AG04450 (cell line): ENCODE measurements around the gene CD82. TPM values are rescaled to one million over a fixed set of nuclear protein-coding genes. Genes with fewer than 3 reads are reported as not detected.
"Not testable (repeated sequence)": the region's sequence is repeated elsewhere in the genome, so short reads cannot be mapped to it uniquely, and the experiment has no call there.

Experiments
- CTCF ChIA-PET: fragments of 300-600, 350-600 bp; formaldehyde crosslinking; extraction: SDS; loops from one replicate; lab custom pipeline; 2022; ENCODE audit warnings: antibody characterized with exemption, inconsistent platforms; lab: Charles Lee
- POLR2A ChIA-PET: fragments of 350-600 bp; formaldehyde crosslinking; extraction: SDS; loops from one replicate; lab custom pipeline; 2021; ENCODE audit warnings: antibody characterized with exemption, inconsistent platforms; lab: Yijun Ruan, JAX
- DNase-seq: peaks from one replicate; pipeline ENCODE4 v3.0.0-alpha.2; 2011; ENCODE audit warnings: low read depth, low spot score
- H3K27ac ChIP-seq: one replicate; pipeline ENCODE4 v1.5.1; 2012; ENCODE audit warnings: low read depth, low read length, control low read depth
- H3K27me3 ChIP-seq: one replicate; pipeline ENCODE4 v1.6.0; 2012; ENCODE audit warnings: low read length; ENCODE audit not compliant: control insufficient read depth, insufficient read depth
- H3K4me3 ChIP-seq: 2 replicates; pipeline ENCODE4 v1.5.1; 2011; ENCODE audit warnings: mild to moderate bottlenecking, low read depth, low read length, control low read depth
- H3K9me3 ChIP-seq: 2 replicates; pipeline ENCODE4 v1.5.1; 2012; ENCODE audit warnings: low read length; ENCODE audit not compliant: control insufficient read depth, insufficient read depth
- polyA plus RNA-seq: library from polyadenylated mRNA; depleted of rRNA; stranded (reverse); fragments of >200 nt; gene quantifications from 2 replicates; pipeline ENCODE4 v1.2.3, GENCODE V29; 2011
- TF ChIP-seq, protein P1 (sequence below): IDR thresholded peaks from 2 replicates; pipeline ENCODE4 v1.5.1; 2011; ENCODE audit warnings: low read depth, low read length, control low read depth, inconsistent platforms

The CD82 gene
- polyA plus RNA-seq, 1 experiment = 49.3 TPM

- Histone ChIP-seq H3K9me3 (no peaks in the 10 kb centered on the region; the same call in 1 of the 2 replicates), H3K27me3 (peaks cover 11% of the 10 kb centered on the region), H3K4me3 (no peak overlapping the region), H3K27ac (no peak overlapping the region)
- TF ChIP-seq, protein P1, sequence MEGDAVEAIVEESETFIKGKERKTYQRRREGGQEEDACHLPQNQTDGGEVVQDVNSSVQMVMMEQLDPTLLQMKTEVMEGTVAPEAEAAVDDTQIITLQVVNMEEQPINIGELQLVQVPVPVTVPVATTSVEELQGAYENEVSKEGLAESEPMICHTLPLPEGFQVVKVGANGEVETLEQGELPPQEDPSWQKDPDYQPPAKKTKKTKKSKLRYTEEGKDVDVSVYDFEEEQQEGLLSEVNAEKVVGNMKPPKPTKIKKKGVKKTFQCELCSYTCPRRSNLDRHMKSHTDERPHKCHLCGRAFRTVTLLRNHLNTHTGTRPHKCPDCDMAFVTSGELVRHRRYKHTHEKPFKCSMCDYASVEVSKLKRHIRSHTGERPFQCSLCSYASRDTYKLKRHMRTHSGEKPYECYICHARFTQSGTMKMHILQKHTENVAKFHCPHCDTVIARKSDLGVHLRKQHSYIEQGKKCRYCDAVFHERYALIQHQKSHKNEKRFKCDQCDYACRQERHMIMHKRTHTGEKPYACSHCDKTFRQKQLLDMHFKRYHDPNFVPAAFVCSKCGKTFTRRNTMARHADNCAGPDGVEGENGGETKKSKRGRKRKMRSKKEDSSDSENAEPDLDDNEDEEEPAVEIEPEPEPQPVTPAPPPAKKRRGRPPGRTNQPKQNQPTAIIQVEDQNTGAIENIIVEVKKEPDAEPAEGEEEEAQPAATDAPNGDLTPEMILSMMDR = no peak
- CTCF ChIA-PET = no interaction called here
- no peak for DNase-seq
- POLR2A ChIA-PET = no interaction called here
Measured at GRCh38 chr11:44548032-44548695, 17.3 kb upstream of the CD82 start.

DNA sequence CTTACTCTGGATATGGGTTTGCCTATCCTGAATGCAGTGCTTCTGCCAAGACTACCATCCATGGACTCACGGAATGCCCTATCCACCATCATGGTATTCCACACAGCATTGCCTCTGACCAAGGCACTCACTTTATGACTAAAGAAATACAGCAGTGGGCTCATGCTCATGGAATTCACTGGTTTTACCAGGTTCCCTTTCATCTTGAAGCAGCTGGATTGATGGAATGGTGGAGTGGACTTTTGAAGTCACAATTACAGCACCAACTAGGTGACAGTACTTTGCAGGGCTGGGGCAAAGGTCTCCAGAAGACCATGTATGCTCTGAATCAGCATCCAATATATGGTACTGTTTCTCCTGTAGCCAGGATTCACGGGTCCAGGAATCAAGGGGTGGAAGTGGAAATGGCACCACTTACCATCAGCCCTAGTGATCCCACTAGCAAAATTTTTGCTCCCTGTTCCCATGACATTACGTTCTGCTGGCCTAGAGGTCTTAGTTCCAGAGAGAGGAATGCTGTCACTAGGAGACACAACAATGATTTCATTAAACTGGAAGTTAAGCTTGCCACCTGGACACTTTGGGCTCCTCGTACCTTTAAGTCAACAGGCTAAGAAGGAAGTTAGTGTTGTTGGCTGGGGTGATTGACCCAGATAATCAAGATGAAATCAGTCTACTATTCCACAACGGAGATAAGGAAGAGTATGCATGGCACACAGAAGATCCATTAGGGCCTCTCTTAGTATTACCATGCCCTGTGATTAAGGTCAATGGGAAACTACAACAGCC lies 16.3 kb upstream of the CD82 start:
- H3K4me3 ChIP-seq, DNase-seq, H3K9me3 ChIP-seq, H3K27ac ChIP-seq, POLR2A ChIA-PET: not testable (repeated sequence)
- H3K27me3 ChIP-seq = peaks cover 11% of the 10 kb centered on the region
- CTCF ChIA-PET = interaction anchor here (1.0 kb wide), 1 partner anchor 362 kb away, joined by 3 read pairs; no protein-coding TSS in a partner anchor

GRCh38 chr11:44550123-44550522 lies 15.3 kb upstream of the CD82 start:
- Histone ChIP-seq H3K27me3 (peaks cover 6% of the 10 kb centered on the region), H3K4me3 (no peak overlapping the region), H3K27ac (no peak overlapping the region), H3K9me3 (no peaks in the 10 kb centered on the region; the same call in 1 of the 2 replicates)
- DNase-seq = no peak
- POLR2A ChIA-PET = no interaction called here
- CTCF ChIA-PET = interaction anchor here (0.6 to 1.0 kb wide), 2 partner anchors 68 to 361 kb away, joined by 3 read pairs; no protein-coding TSS in a partner anchor
- TF ChIP-seq, protein P1 = no peak

DNA sequence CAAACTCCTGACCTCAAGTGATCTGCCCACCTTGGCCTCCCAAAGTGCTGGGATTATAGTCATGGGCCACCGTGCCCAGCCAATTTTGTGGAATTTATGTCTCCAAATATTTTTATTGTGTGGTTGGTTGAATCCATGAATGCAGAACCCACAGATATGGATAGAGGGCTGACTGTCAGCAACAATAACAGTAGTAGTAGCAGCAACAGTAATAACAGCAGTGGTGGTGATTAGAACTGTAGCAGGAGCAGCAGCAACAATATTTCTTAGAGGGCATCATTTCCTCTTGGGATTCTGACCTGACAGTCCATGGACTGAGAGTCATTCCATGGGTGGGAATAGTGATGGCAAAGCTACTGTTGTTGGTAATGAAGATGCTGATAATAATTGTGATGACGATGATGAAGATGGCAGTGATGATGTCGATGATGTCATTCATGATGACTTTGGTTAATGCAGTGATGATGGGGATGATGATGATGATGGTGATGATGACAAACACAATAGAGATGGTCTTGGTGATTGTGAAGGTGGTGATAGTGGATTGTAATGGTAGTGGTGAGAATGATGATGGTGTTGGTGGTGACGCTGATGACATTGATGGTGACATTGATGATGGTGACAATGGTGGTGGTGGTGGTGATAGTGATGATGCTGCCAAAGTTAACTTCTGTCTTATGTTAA lies 13.9 kb upstream of the CD82 start:
- CTCF ChIA-PET = interaction anchor here (0.6 to 2.1 kb wide), 4 partner anchors 12 to 911 kb away, joined by 3 to 12 read pairs (median 7); no protein-coding TSS in a partner anchor
- TF ChIP-seq, protein P1 = no peak
- POLR2A ChIA-PET = no interaction called here
- Histone ChIP-seq H3K4me3 (no peak overlapping the region), H3K27ac (no peak overlapping the region), H3K9me3 (no peaks in the 10 kb centered on the region), H3K27me3 (peaks cover 6% of the 10 kb centered on the region)
- DNase-seq = no peak

DNA sequence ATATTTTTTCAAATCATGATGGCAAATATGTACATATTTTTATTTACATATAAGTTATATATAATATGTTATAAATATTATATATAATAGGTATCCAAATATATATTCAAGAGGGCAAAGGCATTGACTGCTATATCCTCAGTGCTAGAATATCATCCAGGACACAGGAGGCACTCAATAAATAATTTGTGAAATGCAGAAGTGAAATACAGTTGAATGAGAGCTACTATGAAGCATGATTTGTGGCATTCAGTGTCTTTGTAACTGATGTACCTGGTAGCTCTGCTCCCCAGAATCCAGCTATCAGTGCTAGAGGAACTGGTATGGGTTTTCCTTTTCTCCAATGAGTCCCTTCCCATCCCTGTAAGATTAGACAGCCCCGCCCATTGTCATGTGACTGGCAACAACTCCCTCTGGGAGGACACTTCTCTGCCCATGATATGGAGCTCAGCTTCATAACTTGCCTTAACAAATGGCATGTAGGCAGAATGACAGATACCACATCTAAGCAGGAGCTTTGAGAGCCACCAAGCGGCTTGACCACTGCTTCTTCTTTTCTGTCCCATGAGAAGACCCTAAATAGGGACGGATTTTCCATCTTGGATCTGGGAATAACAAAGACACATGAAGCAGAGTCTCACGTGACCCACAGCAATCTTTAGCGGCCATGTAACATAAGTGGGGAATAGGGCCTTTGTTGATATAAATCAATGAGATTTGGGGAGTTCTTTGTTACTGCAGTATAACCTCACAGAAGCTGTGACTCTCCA lies 10.2 kb upstream of the CD82 start:
- TF ChIP-seq, protein P1 = no peak
- Histone ChIP-seq H3K27me3 (peaks cover 3% of the 10 kb centered on the region), H3K4me3 (no peak overlapping the region), H3K27ac (no peak overlapping the region), H3K9me3 (no peaks in the 10 kb centered on the region)
- ChIA-PET POLR2A (no interaction called here), CTCF (interaction anchor here (0.7 to 8.4 kb wide), 11 partner anchors 13 to 356 kb away, joined by 3 to 318 read pairs (median 4); no protein-coding TSS in a partner anchor)
- no peak for DNase-seq
